Measurements from ENCODE around the gene PCDHGA10.
"Not testable (repeated sequence)": the region's sequence is repeated elsewhere in the genome, so short reads cannot be mapped to it uniquely, and the experiment has no call there.

PCDHGA10 gene

DNA sequence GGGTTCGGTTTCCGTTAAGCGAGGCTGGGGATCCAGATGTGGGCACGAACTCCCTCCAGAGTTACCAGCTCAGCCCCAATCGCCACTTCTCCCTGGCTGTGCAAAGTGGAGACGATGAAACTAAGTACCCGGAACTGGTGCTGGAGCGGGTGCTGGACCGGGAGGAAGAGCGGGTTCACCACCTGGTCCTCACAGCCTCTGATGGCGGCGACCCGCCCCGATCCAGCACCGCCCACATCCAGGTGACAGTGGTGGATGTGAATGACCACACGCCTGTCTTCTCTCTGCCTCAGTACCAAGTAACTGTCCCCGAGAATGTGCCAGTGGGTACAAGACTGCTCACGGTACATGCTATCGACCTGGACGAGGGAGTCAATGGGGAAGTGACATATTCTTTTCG lies 29.4 kb upstream of the PCDHGA10 start:
- Histone ChIP-seq H3K9me3 (ENCODE audit: control insufficient read depth, low read length) (peaks cover 17% of the 10 kb centered on the region), H3K27me3 (ENCODE audit: control insufficient read depth, insufficient read depth, low read length) (peaks cover 17% of the 10 kb centered on the region), H3K4me3 (ENCODE audit: low read length) (no peak overlapping the region), H3K9ac (ENCODE audit: low read length) (no peak overlapping the region), H3K4me1 (ENCODE audit: control insufficient read depth, insufficient read depth, low read length) (no peaks in the 10 kb centered on the region), H3K36me3 (ENCODE audit: control insufficient read depth, insufficient read depth, low read length) (no peaks in the 10 kb centered on the region)

- no peak overlapping the region for H3K4me3 ChIP-seq (ENCODE audit: low read length)
- no peaks in the 10 kb centered on the region for H3K36me3 ChIP-seq (ENCODE audit: control insufficient read depth, insufficient read depth, low read length)
- no peaks in the 10 kb centered on the region for H3K4me1 ChIP-seq (ENCODE audit: control insufficient read depth, insufficient read depth, low read length)
- peaks cover 28% of the 10 kb centered on the region for H3K27me3 ChIP-seq (ENCODE audit: control insufficient read depth, insufficient read depth, low read length)
- peaks cover 23% of the 10 kb centered on the region for H3K9me3 ChIP-seq (ENCODE audit: control insufficient read depth, low read length)
- H3K9ac ChIP-seq (ENCODE audit: low read length), result no peak overlapping the region
These were observed 28.1 kb upstream of the PCDHGA10 start for GRCh38 chr5:141384471-141385267.

GRCh38 chr5:141387557-141388311 lies 25.1 kb upstream of the PCDHGA10 start, which contains the start of gene PCDHGB4:
TSS of gene PCDHGB4 (plus strand) at chr5:141387698. CDS start at chr5:141387885, 187 bp downstream.
- H3K4me3 ChIP-seq (ENCODE audit: low read length), result not testable (repeated sequence)
- H3K9me3 ChIP-seq (ENCODE audit: control insufficient read depth, low read length), result peaks cover 23% of the 10 kb centered on the region

DNA sequence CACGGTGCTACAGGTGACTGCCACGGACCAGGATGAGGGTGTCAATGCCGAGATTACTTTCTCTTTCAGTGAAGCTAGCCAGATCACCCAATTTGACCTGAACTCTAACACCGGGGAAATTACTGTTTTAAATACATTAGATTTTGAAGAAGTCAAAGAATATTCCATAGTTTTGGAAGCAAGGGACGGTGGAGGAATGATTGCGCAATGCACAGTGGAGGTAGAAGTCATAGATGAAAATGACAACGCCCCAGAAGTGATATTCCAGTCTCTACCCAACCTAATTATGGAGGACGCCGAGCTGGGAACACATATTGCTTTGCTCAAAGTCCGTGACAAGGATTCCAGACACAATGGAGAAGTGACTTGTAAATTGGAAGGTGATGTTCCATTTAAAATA lies 24.1 kb upstream of the PCDHGA10 start:
- Histone ChIP-seq H3K27me3 (ENCODE audit: control insufficient read depth, insufficient read depth, low read length) (peaks cover 20% of the 10 kb centered on the region), H3K36me3 (ENCODE audit: control insufficient read depth, insufficient read depth, low read length) (no peaks in the 10 kb centered on the region), H3K4me1 (ENCODE audit: control insufficient read depth, insufficient read depth, low read length) (no peaks in the 10 kb centered on the region), H3K9ac (ENCODE audit: low read length) (no peak overlapping the region), H3K4me3 (ENCODE audit: low read length) (no peak overlapping the region), H3K9me3 (ENCODE audit: control insufficient read depth, low read length) (peaks cover 14% of the 10 kb centered on the region)

More at GRCh38 chr5:141387557-141388311, 25.1 kb upstream of the PCDHGA10 start, which contains the start of gene PCDHGB4:
- H3K36me3 ChIP-seq (ENCODE audit: control insufficient read depth, insufficient read depth, low read length); H3K4me1 ChIP-seq (ENCODE audit: control insufficient read depth, insufficient read depth, low read length); H3K9ac ChIP-seq (ENCODE audit: low read length): not testable (repeated sequence)
- H3K27me3 ChIP-seq (ENCODE audit: control insufficient read depth, insufficient read depth, low read length), result peaks cover 27% of the 10 kb centered on the region

- Histone ChIP-seq H3K36me3 (ENCODE audit: control insufficient read depth, insufficient read depth, low read length) (no peaks in the 10 kb centered on the region), H3K9me3 (ENCODE audit: control insufficient read depth, low read length) (peaks cover 12% of the 10 kb centered on the region), H3K4me3 (ENCODE audit: low read length) (no peak overlapping the region), H3K27me3 (ENCODE audit: control insufficient read depth, insufficient read depth, low read length) (peaks cover 16% of the 10 kb centered on the region), H3K4me1 (ENCODE audit: control insufficient read depth, insufficient read depth, low read length) (no peaks in the 10 kb centered on the region), H3K9ac (ENCODE audit: low read length) (no peak overlapping the region)
These were observed 23.4 kb upstream of the PCDHGA10 start for GRCh38 chr5:141389153-141390042.

DNA sequence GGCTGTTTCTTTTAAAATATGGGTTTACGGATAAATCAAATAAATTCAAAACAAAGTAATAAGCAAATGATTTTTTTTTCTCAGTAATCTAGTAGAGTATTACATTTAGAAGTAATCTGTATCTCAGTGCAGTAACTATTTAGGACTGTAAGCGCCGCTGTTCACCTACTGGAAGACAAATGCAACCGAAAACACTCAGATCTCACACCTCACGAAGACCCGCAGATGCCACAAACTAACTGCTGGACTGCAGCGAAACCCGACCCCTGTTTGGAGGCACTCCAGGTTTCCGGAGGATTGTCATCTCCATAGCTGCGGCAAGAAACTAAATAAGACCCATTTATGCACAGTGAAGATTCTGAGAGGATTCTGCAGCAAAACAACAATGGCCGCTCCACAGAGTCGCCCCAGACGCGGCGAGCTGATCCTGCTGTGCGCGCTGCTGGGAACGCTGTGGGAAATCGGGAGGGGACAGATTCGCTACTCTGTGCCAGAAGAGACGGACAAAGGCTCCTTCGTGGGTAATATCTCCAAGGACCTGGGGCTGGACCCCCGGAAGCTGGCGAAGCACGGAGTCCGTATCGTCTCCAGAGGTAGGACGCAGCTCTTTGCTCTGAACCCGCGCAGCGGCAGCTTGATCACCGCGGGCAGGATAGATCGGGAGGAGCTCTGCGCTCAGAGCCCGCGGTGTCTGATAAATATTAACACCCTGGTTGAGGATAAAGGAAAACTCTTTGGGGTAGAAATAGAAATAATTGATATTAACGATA lies 20.2 kb upstream of the PCDHGA10 start, which contains the start of gene PCDHGA8:
PCDHGA8 (plus strand) TSS at position 205 of the 770 bp plus-strand sequence; CDS start at position 386, 181 bp downstream.
- H3K9me3 ChIP-seq (ENCODE audit: control insufficient read depth, low read length), result peaks cover 17% of the 10 kb centered on the region
- H3K27me3 ChIP-seq (ENCODE audit: control insufficient read depth, insufficient read depth, low read length), result peaks cover 16% of the 10 kb centered on the region
- H3K36me3 ChIP-seq (ENCODE audit: control insufficient read depth, insufficient read depth, low read length), result no peaks in the 10 kb centered on the region
- no peaks in the 10 kb centered on the region for H3K4me1 ChIP-seq (ENCODE audit: control insufficient read depth, insufficient read depth, low read length)
- H3K9ac ChIP-seq (ENCODE audit: low read length), result no peak within 1 kb of the TSS
- no peak within 1 kb of the TSS for H3K4me3 ChIP-seq (ENCODE audit: low read length)

DNA sequence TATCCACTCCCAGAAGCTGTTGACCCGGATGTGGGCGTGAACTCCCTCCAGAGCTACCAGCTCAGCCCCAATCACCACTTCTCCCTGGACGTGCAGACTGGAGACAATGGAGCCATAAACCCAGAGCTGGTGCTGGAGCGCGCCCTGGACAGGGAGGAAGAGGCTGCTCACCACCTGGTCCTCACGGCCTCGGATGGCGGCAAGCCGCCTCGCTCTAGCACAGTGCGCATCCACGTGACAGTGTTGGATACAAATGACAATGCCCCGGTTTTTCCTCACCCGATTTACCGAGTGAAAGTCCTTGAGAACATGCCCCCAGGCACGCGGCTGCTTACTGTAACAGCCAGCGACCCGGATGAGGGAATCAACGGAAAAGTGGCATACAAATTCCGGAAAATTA lies 19.5 kb upstream of the PCDHGA10 start:
- Histone ChIP-seq H3K4me1 (ENCODE audit: control insufficient read depth, insufficient read depth, low read length) (no peaks in the 10 kb centered on the region), H3K4me3 (ENCODE audit: low read length) (no peak overlapping the region), H3K27me3 (ENCODE audit: control insufficient read depth, insufficient read depth, low read length) (peaks cover 15% of the 10 kb centered on the region), H3K36me3 (ENCODE audit: control insufficient read depth, insufficient read depth, low read length) (no peaks in the 10 kb centered on the region), H3K9ac (ENCODE audit: low read length) (no peak overlapping the region), H3K9me3 (ENCODE audit: control insufficient read depth, low read length) (peaks cover 15% of the 10 kb centered on the region)

DNA sequence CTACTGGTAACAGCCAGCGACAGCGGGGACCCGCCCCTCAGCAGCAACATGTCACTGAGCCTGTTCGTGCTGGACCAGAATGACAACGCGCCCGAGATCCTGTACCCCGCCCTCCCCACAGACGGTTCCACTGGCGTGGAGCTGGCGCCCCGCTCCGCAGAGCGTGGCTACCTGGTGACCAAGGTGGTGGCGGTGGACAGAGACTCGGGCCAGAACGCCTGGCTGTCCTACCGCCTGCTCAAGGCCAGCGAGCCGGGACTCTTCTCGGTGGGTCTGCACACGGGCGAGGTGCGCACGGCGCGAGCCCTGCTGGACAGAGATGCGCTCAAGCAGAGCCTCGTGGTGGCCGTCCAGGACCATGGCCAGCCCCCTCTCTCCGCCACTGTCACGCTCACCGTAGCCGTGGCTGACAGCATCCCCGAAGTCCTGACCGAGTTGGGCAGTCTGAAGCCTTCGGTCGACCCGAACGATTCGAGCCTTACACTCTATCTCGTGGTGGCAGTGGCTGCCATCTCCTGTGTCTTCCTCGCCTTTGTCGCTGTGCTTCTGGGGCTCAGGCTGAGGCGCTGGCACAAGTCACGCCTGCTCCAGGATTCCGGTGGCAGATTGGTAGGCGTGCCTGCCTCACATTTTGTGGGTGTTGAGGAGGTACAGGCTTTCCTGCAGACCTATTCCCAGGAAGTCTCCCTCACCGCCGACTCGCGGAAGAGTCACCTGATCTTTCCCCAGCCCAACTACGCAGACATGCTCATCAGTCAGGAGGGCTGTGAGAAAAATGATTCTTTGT lies 18.2 kb upstream of the PCDHGA10 start:
- H3K9me3 ChIP-seq (ENCODE audit: control insufficient read depth, low read length), result peaks cover 17% of the 10 kb centered on the region

GRCh38 chr5:141397756-141398551 lies 14.8 kb upstream of the PCDHGA10 start, which contains the start of gene PCDHGB5:
TSS of gene PCDHGB5 (plus strand) at chr5:141397947. CDS start at chr5:141398128, 181 bp downstream.
- H3K9ac ChIP-seq (ENCODE audit: low read length); H3K4me1 ChIP-seq (ENCODE audit: control insufficient read depth, insufficient read depth, low read length); H3K4me3 ChIP-seq (ENCODE audit: low read length); H3K36me3 ChIP-seq (ENCODE audit: control insufficient read depth, insufficient read depth, low read length): not testable (repeated sequence)
- peaks cover 28% of the 10 kb centered on the region for H3K9me3 ChIP-seq (ENCODE audit: control insufficient read depth, low read length)
- H3K27me3 ChIP-seq (ENCODE audit: control insufficient read depth, insufficient read depth, low read length), result peaks cover 19% of the 10 kb centered on the region

More for the DNA sequence above, 18.2 kb upstream of the PCDHGA10 start:
- H3K27me3 ChIP-seq (ENCODE audit: control insufficient read depth, insufficient read depth, low read length), result peaks cover 11% of the 10 kb centered on the region
- not testable (repeated sequence) for H3K4me3 ChIP-seq (ENCODE audit: low read length); H3K36me3 ChIP-seq (ENCODE audit: control insufficient read depth, insufficient read depth, low read length); H3K4me1 ChIP-seq (ENCODE audit: control insufficient read depth, insufficient read depth, low read length); H3K9ac ChIP-seq (ENCODE audit: low read length)

- Histone ChIP-seq H3K4me1 (ENCODE audit: control insufficient read depth, insufficient read depth, low read length) (no peaks in the 10 kb centered on the region), H3K36me3 (ENCODE audit: control insufficient read depth, insufficient read depth, low read length) (no peaks in the 10 kb centered on the region), H3K4me3 (ENCODE audit: low read length) (no peak overlapping the region), H3K27me3 (ENCODE audit: control insufficient read depth, insufficient read depth, low read length) (peaks cover 25% of the 10 kb centered on the region), H3K9ac (ENCODE audit: low read length) (no peak overlapping the region), H3K9me3 (ENCODE audit: control insufficient read depth, low read length) (peaks cover 31% of the 10 kb centered on the region)
These were observed 14.2 kb upstream of the PCDHGA10 start for GRCh38 chr5:141398608-141399007.
